Body of pancreas (tissue), 4 donors: ENCODE measurements around the gene ALDH1B1. TPM values are rescaled to one million over a fixed set of nuclear protein-coding genes. Genes with fewer than 3 reads are reported as not detected.

Experiments
- ATAC-seq: fragments of 150-250 bp; one replicate; pipeline ENCODE4 v1.9.1; 2016
- DNase-seq, 4 donors: peaks; one replicate each; pipeline ENCODE4 v3.0.0-alpha.2; 2019
- H3K27ac ChIP-seq, 4 donors: fragments of 200-600 bp; sonication (generic); 1 replicate in 3 of 4; 2 replicates in 1 of 4; pipeline versions ENCODE4 v1.5.1 to v1.6.1; 2016 to 2019; ENCODE audit warnings: mild to moderate bottlenecking in 1 of 4, mixed read lengths in 1 of 4, moderate library complexity in 1 of 4
- H3K27me3 ChIP-seq, 2 donors: fragments of 200-600 bp; sonication (generic); one replicate each; pipeline ENCODE4 v1.6.0; 2016; ENCODE audit warnings: mild to moderate bottlenecking in 1 of 2
- H3K36me3 ChIP-seq, 2 donors: fragments of 200-600 bp; sonication (generic); replicated peaks in 1 of 2; 2 replicates each; pipeline ENCODE4 v1.5.1; 2016; ENCODE audit warnings: low read depth in 2 of 2; ENCODE audit not compliant: insufficient read depth in 1 of 2
- H3K4me1 ChIP-seq: fragments of 200-600 bp; sonication (generic); one replicate; pipeline ENCODE4 v1.6.0; 2016
- H3K4me3 ChIP-seq, 2 donors: fragments of 200-600 bp; sonication (generic); 1 replicate in 1 of 2; 2 replicates in 1 of 2; pipeline ENCODE4 v1.5.1; 2016 to 2019
- H3K9me3 ChIP-seq, 3 donors: fragments of 200-600 bp; sonication (generic); 1 replicate in 2 of 3; 2 replicates in 1 of 3; pipeline ENCODE4 v1.5.1; 2016
- CTCF ChIP-seq, 7 experiments: fragments of 450-650 bp in 4 of 7; fragments of 200-600 bp in 3 of 7; sonication (generic) in 3 of 7; IDR thresholded peaks; one replicate each; pipeline ENCODE4 v1.5.1; 2016 to 2019; ENCODE audit warnings: antibody characterized with exemption in 7 of 7
- POLR2A ChIP-seq, 3 donors: fragments of 450-650 bp; IDR thresholded peaks; one replicate each; pipeline ENCODE4 v1.6.1; 2016; ENCODE audit warnings: antibody characterized with exemption in 3 of 3, mild to moderate bottlenecking in 2 of 3
- WGBS, 2 donors: methylation state at CpG; one replicate each; pipeline ENCODE4 v1.1.5; 2017; 5-methylcytosine and 5-hydroxymethylcytosine counted together
- intact Hi-C: fragments of 100-400 bp; cut with DNase I; formaldehyde crosslinking; loops from one replicate; pipeline ENCODE4 v1.15.1; 2023
- total RNA-seq, 2 donors: library from RNA; depleted of rRNA; stranded (reverse); fragments of >200 nt; gene quantifications; one replicate each; pipeline ENCODE4 v1.1.0, GENCODE V29; 2016

ALDH1B1 gene
- total RNA-seq, 2 donors from 2014 or later, result 11.7 to 17.5 TPM

GRCh38 chr9:38359689-38360385 lies 32.7 kb upstream of the ALDH1B1 start:
- Histone ChIP-seq H3K4me1 (peaks cover 5% of the 10 kb centered on the region), H3K9me3 (no peaks in the 10 kb centered on the region), H3K4me3 (no peak overlapping the region), H3K27ac (no peak overlapping the region), H3K27me3 (no peaks in the 10 kb centered on the region), H3K36me3 (no peaks in the 10 kb centered on the region)
- peak in 1 of 4 donors; percentile 3 for DNase-seq
- no peak for ATAC-seq
- TF ChIP-seq POLR2A (IDR thresholded peaks at IDR 0.05), result no peak
- no peak for TF ChIP-seq CTCF (IDR thresholded peaks at IDR 0.05)
- intact Hi-C loops, result loop anchor here (10.0 kb wide), 2 partner anchors 275 to 615 kb away; no protein-coding TSS in a partner anchor
- WGBS, 2 donors, result 46 to 73% methylated on average over 5 of the region's 5 CpGs

GRCh38 chr9:38360839-38361472 lies 31.5 kb upstream of the ALDH1B1 start:
- DNase-seq (no peak), ATAC-seq (no peak)
- 78 to 79% methylated on average over 7 of the region's 7 CpGs for WGBS, 2 donors
- intact Hi-C loops, result loop anchor here (10.0 kb wide), 1 partner anchor 616 kb away; no protein-coding TSS in a partner anchor
- Histone ChIP-seq H3K4me1 (peaks cover 5% of the 10 kb centered on the region), H3K9me3 (no peaks in the 10 kb centered on the region), H3K27ac (no peak overlapping the region), H3K27me3 (no peaks in the 10 kb centered on the region), H3K4me3 (no peak overlapping the region), H3K36me3 (no peaks in the 10 kb centered on the region)
- TF ChIP-seq POLR2A (IDR thresholded peaks at IDR 0.05) (no peak), CTCF (IDR thresholded peaks at IDR 0.05) (no peak)

- H3K4me1 ChIP-seq, result peaks cover 5% of the 10 kb centered on the region
- ATAC-seq (no peak), DNase-seq (no peak)
- H3K27ac ChIP-seq, result no peak overlapping the region
- no peaks in the 10 kb centered on the region for H3K36me3 ChIP-seq
- intact Hi-C loops, result loop anchor here (10.0 kb wide), 1 partner anchor 617 kb away; no protein-coding TSS in a partner anchor
- no peak for TF ChIP-seq CTCF (IDR thresholded peaks at IDR 0.05)
- no peak for TF ChIP-seq POLR2A (IDR thresholded peaks at IDR 0.05)
- no peak overlapping the region for H3K4me3 ChIP-seq
- WGBS, 2 donors, result 89 to 90% methylated on average over 6 of the region's 6 CpGs
- no peaks in the 10 kb centered on the region for H3K27me3 ChIP-seq
- H3K9me3 ChIP-seq, result no peaks in the 10 kb centered on the region
These were observed 31.0 kb upstream of the ALDH1B1 start for GRCh38 chr9:38361473-38361850.

- no peak overlapping the region for H3K4me3 ChIP-seq
- DNase-seq (peak; percentile 56 to 78 (median 74)), ATAC-seq (peak; percentile 94)
- TF ChIP-seq POLR2A (IDR thresholded peaks at IDR 0.05) (no peak), CTCF (IDR thresholded peaks at IDR 0.05) (peak; percentile 34 to 93 (median 78))
- no peaks in the 10 kb centered on the region for H3K9me3 ChIP-seq
- intact Hi-C loops, result loop anchor here (10.0 kb wide), 1 partner anchor 618 kb away; no protein-coding TSS in a partner anchor
- no peak overlapping the region for H3K27ac ChIP-seq
- H3K27me3 ChIP-seq, result no peaks in the 10 kb centered on the region
- WGBS, 2 donors, result 36 to 41% methylated on average over 20 to 21 of the region's 21 CpGs
- no peaks in the 10 kb centered on the region for H3K36me3 ChIP-seq
- peaks cover 5% of the 10 kb centered on the region for H3K4me1 ChIP-seq
These were observed 29.5 kb upstream of the ALDH1B1 start for GRCh38 chr9:38362852-38363588.
